NCI-H1930 (cell line): ENCODE data around the gene HRC.
"Not testable (repeated sequence)": the region's sequence is repeated elsewhere in the genome, so short reads cannot be mapped to it uniquely, and the experiment has no call there.

Source experiments
- DNase-seq, 2 experiments: peaks; one replicate each; lab custom pipeline; 2025; lab: John Stamatoyannopoulos, UW

Gene HRC, protein sequence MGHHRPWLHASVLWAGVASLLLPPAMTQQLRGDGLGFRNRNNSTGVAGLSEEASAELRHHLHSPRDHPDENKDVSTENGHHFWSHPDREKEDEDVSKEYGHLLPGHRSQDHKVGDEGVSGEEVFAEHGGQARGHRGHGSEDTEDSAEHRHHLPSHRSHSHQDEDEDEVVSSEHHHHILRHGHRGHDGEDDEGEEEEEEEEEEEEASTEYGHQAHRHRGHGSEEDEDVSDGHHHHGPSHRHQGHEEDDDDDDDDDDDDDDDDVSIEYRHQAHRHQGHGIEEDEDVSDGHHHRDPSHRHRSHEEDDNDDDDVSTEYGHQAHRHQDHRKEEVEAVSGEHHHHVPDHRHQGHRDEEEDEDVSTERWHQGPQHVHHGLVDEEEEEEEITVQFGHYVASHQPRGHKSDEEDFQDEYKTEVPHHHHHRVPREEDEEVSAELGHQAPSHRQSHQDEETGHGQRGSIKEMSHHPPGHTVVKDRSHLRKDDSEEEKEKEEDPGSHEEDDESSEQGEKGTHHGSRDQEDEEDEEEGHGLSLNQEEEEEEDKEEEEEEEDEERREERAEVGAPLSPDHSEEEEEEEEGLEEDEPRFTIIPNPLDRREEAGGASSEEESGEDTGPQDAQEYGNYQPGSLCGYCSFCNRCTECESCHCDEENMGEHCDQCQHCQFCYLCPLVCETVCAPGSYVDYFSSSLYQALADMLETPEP

DNA sequence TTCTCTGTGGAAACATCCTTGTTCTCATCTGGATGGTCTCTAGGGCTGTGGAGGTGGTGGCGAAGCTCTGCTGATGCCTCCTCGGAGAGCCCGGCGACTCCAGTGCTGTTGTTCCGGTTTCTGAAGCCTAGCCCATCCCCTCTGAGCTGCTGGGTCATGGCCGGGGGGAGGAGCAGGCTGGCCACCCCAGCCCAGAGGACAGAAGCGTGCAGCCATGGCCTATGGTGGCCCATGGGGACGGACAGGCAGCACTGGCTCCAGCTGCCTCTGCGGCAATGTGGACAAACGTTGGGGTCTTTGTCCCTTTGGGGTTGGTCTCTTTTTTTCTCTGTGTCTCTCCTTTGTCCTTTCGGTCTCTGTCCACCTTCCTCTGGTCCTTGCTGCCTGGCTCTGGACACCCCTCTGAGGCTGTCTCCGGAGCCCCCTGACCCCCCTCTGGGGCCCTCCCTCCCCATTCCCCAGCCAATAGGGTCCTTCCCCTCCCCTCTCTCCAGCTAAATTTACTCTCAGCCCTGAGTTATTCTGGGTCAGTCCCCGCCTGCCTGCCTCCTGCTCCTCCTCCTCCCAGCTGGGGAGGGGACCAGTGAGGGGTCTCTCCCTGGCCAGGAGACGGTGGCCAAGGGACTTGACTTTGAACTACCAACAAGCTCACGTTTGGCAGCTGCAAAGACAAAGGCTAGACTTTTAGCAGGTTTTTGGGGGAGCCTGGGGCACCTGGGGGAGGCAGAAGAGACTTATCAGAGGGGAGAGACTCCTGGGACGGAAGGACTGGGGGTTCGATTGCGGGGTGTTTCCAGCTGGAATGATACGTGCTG lies at the start of gene HRC:
Gene HRC, minus strand, starts transcription at position 392 of the 815 bp plus-strand sequence. Its CDS starts 159 bp downstream, at position 233.
- no peak for DNase-seq

- DNase-seq: no peak
Measured at GRCh38 chr19:49201042-49201441, 45.8 kb upstream of the HRC start.

DNA sequence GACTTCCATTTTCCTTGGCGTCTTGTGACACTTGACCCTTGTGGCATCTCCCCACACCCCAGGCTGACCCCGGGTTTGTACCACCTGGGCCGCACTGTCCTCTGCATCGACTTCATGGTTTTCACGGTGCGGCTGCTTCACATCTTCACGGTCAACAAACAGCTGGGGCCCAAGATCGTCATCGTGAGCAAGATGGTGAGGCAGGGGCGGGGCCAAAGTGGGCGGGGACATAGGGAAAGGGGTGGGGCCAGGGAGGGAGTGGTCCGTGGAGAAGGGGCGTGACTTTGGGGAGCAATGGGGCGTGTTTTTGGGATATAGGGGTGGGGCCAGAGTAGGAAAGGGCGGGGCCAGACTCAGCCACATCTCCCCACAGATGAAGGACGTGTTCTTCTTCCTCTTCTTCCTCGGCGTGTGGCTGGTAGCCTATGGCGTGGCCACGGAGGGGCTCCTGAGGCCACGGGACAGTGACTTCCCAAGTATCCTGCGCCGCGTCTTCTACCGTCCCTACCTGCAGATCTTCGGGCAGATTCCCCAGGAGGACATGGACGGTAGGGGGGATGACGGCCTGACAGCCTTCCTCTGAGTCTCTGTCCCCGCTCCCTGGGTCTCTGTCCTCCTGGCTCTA lies 45.2 kb upstream of the HRC start:
- DNase-seq: no peak

DNA sequence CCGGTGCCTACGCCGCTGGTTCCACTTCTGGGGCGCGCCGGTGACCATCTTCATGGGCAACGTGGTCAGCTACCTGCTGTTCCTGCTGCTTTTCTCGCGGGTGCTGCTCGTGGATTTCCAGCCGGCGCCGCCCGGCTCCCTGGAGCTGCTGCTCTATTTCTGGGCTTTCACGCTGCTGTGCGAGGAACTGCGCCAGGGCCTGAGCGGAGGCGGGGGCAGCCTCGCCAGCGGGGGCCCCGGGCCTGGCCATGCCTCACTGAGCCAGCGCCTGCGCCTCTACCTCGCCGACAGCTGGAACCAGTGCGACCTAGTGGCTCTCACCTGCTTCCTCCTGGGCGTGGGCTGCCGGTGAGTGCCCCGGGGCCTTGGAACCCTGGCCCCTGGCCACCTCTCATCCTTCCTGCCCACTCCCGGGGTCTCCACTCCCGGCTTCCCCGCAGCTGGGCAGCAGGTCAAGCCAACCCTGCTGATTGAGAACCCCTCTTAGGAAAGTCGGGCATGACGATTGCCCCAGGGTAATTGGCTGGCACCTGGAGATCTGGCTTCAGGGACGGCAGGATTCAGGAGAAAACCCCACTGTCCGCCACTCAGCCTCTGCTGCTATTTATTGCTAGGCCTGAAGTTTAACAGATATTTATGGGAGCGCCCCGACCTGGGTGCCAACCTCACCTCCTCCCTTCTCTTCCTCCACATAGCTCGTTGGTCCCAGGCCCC lies 41.5 kb upstream of the HRC start:
- DNase-seq: no peak

- no peak for DNase-seq
Measured at GRCh38 chr19:49194408-49194807, 39.2 kb upstream of the HRC start.

DNA sequence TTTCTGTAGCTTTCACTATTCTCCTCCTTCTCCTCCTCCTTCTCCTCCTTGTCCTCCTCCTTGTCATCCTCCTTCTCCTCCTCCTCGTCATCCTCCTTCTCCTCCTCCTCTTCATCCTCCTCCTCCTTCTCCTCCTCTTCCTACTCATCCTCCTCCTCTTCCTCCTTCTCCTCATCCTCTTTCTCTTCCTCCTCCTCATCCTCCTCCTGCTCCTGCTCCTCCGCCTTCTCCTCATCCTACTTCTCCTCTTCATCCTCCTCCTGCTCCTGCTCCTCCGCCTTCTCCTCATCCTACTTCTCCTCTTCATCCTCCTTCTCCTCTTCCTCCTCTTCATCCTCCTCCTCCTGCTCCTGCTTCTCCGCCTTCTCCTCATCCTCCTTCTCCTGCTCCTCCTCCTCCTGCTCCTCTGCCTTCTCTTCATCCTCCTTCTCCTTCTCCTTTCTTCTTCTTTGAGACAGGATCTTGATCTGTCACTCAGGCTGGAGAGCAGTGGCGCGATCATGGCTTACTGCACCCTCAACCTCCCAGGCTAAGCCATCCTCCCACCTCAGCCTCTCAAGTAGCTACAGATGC lies 38.7 kb upstream of the HRC start:
- no peak for DNase-seq

GRCh38 chr19:49190781-49191180 lies 35.6 kb upstream of the HRC start:
- DNase-seq: no peak

GRCh38 chr19:49189259-49189658 lies 34.1 kb upstream of the HRC start:
- no peak for DNase-seq

DNA sequence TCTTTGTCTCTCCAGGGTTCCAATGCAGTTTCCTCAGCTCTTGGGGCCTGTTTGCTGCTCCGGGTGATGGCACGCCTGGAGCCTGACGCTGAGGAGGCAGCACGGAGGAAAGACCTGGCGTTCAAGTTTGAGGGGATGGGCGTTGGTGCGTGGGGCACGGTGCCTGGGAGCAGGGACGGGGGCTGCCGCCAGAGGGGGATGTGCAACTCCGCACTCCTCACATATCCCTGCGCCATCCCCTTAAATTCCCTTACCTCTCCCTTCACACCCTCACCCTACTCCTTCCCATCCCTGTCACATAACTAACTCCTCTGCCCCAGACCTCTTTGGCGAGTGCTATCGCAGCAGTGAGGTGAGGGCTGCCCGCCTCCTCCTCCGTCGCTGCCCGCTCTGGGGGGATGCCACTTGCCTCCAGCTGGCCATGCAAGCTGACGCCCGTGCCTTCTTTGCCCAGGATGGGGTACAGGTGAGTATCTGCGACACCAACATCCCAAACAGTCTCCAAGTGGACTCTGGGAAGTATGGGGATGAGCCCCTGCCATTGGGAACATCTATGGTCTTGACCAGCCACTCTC lies 33.5 kb upstream of the HRC start:
- DNase-seq: no peak

GRCh38 chr19:49186108-49186507 lies 30.9 kb upstream of the HRC start:
- no peak for DNase-seq

DNA sequence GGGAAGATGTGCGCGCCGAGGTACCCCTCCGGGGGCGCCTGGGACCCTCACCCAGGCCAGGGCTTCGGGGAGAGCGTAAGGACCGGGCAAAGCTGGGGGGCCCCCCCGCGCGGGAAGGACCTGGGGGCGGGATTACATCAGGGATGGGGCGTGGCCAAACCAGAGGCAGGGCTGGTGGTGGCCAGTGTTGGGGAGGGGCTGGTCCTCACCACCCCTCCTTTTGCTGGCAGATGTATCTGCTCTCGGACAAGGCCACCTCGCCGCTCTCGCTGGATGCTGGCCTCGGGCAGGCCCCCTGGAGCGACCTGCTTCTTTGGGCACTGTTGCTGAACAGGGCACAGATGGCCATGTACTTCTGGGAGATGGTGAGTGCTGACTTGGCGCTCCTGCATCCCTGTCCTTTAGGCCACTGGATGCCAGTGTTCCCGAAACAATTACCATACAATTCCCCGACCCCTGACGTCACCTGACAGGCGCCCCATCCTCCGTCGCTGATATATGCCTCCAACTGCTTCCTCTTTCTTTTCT lies 27.7 kb upstream of the HRC start:
- DNase-seq: no peak

DNA sequence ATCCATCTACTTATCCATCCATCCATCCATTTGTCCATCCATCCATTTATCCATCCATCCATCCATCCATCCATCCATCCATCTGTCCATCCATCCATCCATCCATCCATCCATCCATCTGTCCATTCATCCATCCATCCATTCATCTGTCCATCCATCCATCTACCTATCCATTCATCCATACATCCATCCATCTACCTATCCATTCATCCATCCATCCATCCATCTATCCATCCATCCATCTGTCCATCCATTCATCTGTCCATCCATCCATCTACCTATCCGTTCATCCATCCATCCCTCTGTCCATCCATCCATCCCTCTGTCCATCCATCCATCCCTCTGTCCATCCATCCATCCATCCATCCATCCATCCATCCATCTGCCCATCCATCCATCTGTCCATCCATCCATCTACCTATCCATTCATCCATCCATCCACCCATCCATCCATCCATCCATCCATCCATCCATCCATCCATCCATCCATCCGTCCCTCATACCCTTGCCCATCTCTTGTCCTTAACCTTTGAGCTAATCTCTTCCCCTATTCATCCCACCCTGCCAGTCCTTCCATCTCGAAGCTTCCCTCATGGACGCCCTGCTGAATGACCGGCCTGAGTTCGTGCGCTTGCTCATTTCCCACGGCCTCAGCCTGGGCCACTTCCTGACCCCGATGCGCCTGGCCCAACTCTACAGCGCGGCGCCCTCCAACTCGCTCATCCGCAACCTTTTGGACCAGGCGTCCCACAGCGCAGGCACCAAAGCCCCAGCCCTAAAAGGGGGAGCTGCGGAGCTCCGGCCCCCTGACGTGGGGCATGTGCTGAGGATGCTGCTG lies 27.0 kb upstream of the HRC start:
- not testable (repeated sequence) for DNase-seq

GRCh38 chr19:49180659-49181058 lies 25.5 kb upstream of the HRC start:
- DNase-seq: no peak

DNA sequence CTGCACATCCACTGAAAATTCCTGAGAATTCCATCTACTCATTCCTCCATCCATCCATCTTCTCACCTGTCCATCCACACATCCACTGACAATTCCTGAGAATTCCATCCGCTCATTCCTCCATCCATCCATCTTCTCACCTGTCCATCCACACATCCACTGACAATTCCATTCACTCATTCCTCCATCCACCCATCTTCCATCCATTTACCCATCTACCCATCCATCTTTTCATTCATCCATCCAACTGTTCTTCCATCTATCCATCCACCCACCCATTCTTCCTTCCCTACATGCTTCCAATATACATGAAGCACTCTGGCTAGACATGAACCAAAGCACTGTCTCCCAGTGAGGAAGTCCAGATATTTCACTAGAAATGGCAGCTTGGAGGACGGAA lies 18.0 kb upstream of the HRC start:
- no peak for DNase-seq

GRCh38 chr19:49168421-49168820 lies 13.2 kb upstream of the HRC start:
- DNase-seq: no peak

DNA sequence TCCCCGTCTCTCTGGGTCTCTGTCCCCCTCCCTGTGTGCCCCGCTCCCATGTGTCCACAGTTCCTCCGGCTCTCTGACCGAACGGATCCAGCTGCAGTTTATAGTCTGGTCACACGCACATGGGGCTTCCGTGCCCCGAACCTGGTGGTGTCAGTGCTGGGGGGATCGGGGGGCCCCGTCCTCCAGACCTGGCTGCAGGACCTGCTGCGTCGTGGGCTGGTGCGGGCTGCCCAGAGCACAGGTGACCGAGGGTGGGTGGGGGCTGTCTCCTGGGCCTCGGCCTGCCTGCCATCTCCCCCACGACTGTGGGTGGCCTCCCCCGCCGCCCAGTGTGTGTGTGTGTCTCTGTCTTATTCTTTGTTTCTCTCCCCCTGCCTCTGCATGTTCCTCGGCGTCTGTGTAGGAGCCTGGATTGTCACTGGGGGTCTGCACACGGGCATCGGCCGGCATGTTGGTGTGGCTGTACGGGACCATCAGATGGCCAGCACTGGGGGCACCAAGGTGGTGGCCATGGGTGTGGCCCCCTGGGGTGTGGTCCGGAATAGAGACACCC lies 12.7 kb upstream of the HRC start:
- no peak for DNase-seq

GRCh38 chr19:49165865-49166301 lies 10.7 kb upstream of the HRC start:
- no peak for DNase-seq

DNA sequence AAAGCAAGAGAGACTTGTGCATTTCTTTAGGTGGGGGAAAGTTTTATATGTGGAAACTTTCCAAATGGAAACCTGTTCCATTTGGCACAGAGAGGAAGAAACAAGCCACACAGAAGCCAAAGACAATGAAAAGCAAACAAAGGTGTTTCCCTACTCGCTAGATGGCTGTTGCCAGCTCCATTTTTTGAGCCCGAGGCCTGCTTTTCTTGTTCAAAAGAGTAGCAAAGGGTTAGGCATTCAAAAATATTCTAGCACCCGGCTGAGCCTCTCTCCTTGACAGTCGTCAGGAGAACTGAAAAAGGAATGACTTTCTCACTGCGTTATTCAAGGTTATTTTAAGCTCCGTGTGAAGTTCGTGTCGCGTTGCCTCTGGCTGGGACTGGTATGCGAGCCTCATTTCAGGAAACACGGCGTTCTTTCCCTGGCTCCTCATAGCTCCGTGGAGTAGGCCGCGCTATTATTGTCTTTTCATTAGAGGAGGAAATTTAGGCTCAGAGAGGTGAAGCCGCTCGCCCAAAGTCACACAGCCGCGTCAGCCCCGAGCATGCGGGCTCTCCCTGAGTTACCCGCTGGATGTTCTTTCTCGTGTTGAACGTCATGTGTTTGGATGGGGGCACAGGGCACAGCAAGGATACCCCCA lies 10.0 kb upstream of the HRC start:
- DNase-seq: no peak

DNA sequence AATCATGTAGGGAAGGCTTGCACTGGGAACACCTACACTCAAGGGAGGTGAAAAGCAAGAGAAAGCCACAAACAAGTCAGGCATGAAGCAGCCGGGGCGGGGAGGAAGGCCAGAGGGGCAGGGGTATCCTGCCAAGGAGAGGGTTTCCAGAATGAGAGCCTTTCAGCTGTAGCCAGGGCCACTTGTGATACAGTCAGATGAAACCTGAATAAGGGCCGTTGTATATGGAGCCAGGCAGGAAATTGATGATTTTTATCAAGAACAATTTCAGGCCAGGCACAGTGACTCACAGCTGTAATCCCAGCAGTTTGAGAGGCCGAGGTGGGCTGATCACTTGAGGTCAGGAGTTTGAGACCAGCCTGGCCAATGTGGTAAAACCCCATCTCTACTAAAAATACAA lies 6.8 kb upstream of the HRC start:
- DNase-seq: no peak
